Activated B cell treated with CpG ODN at 0.5 μM for 24 hours (primary cell): ENCODE results near the gene CRADD. TPM values are rescaled to one million over a fixed set of nuclear protein-coding genes. Genes with fewer than 3 reads are reported as not detected.

Experiments used
- ATAC-seq: fragments of 200-7000 bp; cut with Tn5 transposase; one replicate; pipeline ENCODE4 v1.10.0; 2021; ENCODE audit warnings: low read depth, mild to moderate bottlenecking, moderate library complexity
- CTCF ChIA-PET: fragments of 350-600 bp; sonication (Branson Sonifier 250); formaldehyde crosslinking; loops from one replicate; lab custom pipeline; 2021; ENCODE audit warnings: antibody characterized with exemption; lab: Charles Lee
- POLR2A ChIA-PET: fragments of 350-600 bp; sonication (Branson Sonifier 250); formaldehyde crosslinking; loops from one replicate; lab custom pipeline; 2021; ENCODE audit warnings: antibody characterized with exemption; lab: Charles Lee
- DNase-seq: peaks from one replicate; pipeline ENCODE4 v3.0.0; 2022
- H3K27ac Mint-ChIP-seq: one replicate; pipeline ENCODE4 v1.8.0; 2020; ENCODE audit warnings: mixed read lengths
- H3K27me3 Mint-ChIP-seq: one replicate; pipeline ENCODE4 v1.8.0; 2021; ENCODE audit warnings: mixed read lengths
- H3K36me3 Mint-ChIP-seq: one replicate; pipeline ENCODE4 v1.8.0; 2021; ENCODE audit warnings: low read depth, mixed read lengths
- H3K4me1 Mint-ChIP-seq: one replicate; pipeline ENCODE4 v1.8.0; 2021; ENCODE audit warnings: mixed read lengths
- H3K4me3 Mint-ChIP-seq: one replicate; pipeline ENCODE4 v1.8.0; 2020; ENCODE audit warnings: mild to moderate bottlenecking, mixed read lengths
- H3K9me3 Mint-ChIP-seq: one replicate; pipeline ENCODE4 v1.8.0; 2020; ENCODE audit warnings: mixed read lengths
- CTCF ChIP-seq: fragments of 200-600 bp; IDR thresholded peaks from one replicate; pipeline ENCODE4 v1.8.0; 2022; ENCODE audit warnings: antibody characterized with exemption, mild to moderate bottlenecking
- intact Hi-C: fragments of 100-400 bp; cut with micrococcal nuclease; formaldehyde crosslinking; loops from one replicate; pipeline ENCODE4 v1.15.1; 2024
- total RNA-seq: library from RNA; stranded (reverse); gene quantifications from 2 replicates; pipeline ENCODE4 v1.2.3, GENCODE V29; 2022

Gene CRADD
- total RNA-seq, 1 donor from 2014 or later = 15.3 TPM

- no peaks in the 10 kb centered on the region for H3K9me3 Mint-ChIP-seq
- H3K36me3 Mint-ChIP-seq = no peaks in the 10 kb centered on the region
- DNase-seq (no peak), ATAC-seq (no peak)
- POLR2A ChIA-PET = no interaction called here
- intact Hi-C loops = no loop called here
- H3K27ac Mint-ChIP-seq = no peak overlapping the region
- H3K27me3 Mint-ChIP-seq = no peaks in the 10 kb centered on the region
- no peak overlapping the region for H3K4me3 Mint-ChIP-seq
- CTCF ChIA-PET = no interaction called here
- no peak for TF ChIP-seq CTCF
- peaks cover 19% of the 10 kb centered on the region for H3K4me1 Mint-ChIP-seq
Observed at GRCh38 chr12:93746572-93747168, 69.5 kb downstream of the CRADD start.

- DNase-seq (no peak), ATAC-seq (no peak)
- Mint-ChIP-seq H3K9me3 (peaks cover 9% of the 10 kb centered on the region), H3K36me3 (peaks cover 14% of the 10 kb centered on the region), H3K4me1 (peaks cover 7% of the 10 kb centered on the region), H3K4me3 (no peak overlapping the region), H3K27ac (no peak overlapping the region), H3K27me3 (no peaks in the 10 kb centered on the region)
- POLR2A ChIA-PET = no interaction called here
- CTCF ChIA-PET = no interaction called here
- intact Hi-C loops = no loop called here
- TF ChIP-seq CTCF = no peak
Observed at GRCh38 chr12:93748672-93749383, 71.7 kb downstream of the CRADD start.

- Mint-ChIP-seq H3K9me3 (peaks cover 13% of the 10 kb centered on the region), H3K4me3 (no peak overlapping the region), H3K4me1 (peaks cover 9% of the 10 kb centered on the region), H3K36me3 (peaks cover 17% of the 10 kb centered on the region), H3K27me3 (no peaks in the 10 kb centered on the region), H3K27ac (no peak overlapping the region)
- no peak for ATAC-seq
- no peak for TF ChIP-seq CTCF
- no peak for DNase-seq
- CTCF ChIA-PET = no interaction called here
- POLR2A ChIA-PET = no interaction called here
- intact Hi-C loops = no loop called here
Observed at GRCh38 chr12:93749515-93749914, 72.3 kb downstream of the CRADD start.

GRCh38 chr12:93750056-93750455, 72.9 kb downstream of the CRADD start:
- ATAC-seq (no peak), DNase-seq (no peak)
- ChIA-PET CTCF (no interaction called here), POLR2A (no interaction called here)
- peaks cover 9% of the 10 kb centered on the region for H3K4me1 Mint-ChIP-seq
- no peaks in the 10 kb centered on the region for H3K27me3 Mint-ChIP-seq
- TF ChIP-seq CTCF = no peak
- H3K27ac Mint-ChIP-seq = no peak overlapping the region
- H3K36me3 Mint-ChIP-seq = peaks cover 19% of the 10 kb centered on the region
- intact Hi-C loops = no loop called here
- peaks cover 13% of the 10 kb centered on the region for H3K9me3 Mint-ChIP-seq
- H3K4me3 Mint-ChIP-seq = no peak overlapping the region

- Mint-ChIP-seq H3K9me3 (peaks cover 13% of the 10 kb centered on the region), H3K36me3 (peaks cover 19% of the 10 kb centered on the region), H3K27me3 (no peaks in the 10 kb centered on the region), H3K27ac (no peak overlapping the region), H3K4me3 (no peak overlapping the region), H3K4me1 (peaks cover 2% of the 10 kb centered on the region)
- ATAC-seq (no peak), DNase-seq (no peak)
- intact Hi-C loops = no loop called here
- no peak for TF ChIP-seq CTCF
- ChIA-PET CTCF (no interaction called here), POLR2A (no interaction called here)
Observed at GRCh38 chr12:93751864-93752610, 74.9 kb downstream of the CRADD start.
